Measurements from ENCODE around the gene PRSS50.
"Not testable (repeated sequence)": the region's sequence is repeated elsewhere in the genome, so short reads cannot be mapped to it uniquely, and the experiment has no call there.

Gene PRSS50

GRCh38 chr3:46717447-46718231 lies at the start of gene PRSS50:
Gene PRSS50, minus strand, starts transcription at chr3:46717869. Its CDS starts 45 bp downstream, at chr3:46717824.
- no peak within 1 kb of the TSS for H3K4me3 ChIP-seq (ENCODE audit: low read depth, low read length)
- no peak for DNase-seq (ENCODE audit: low read depth)

- no peak for DNase-seq (ENCODE audit: low read depth)
- no peak overlapping the region for H3K4me3 ChIP-seq (ENCODE audit: low read depth, low read length)
These were observed 46.5 kb upstream of the PRSS50 start for GRCh38 chr3:46764206-46764605.

- H3K4me3 ChIP-seq (ENCODE audit: low read depth, low read length) = no peak overlapping the region
- no peak for DNase-seq (ENCODE audit: low read depth)
These were observed 45.5 kb upstream of the PRSS50 start for GRCh38 chr3:46763178-46763577.

GRCh38 chr3:46759239-46760167 lies 41.8 kb upstream of the PRSS50 start:
- no peak for DNase-seq (ENCODE audit: low read depth)
- no peak overlapping the region for H3K4me3 ChIP-seq (ENCODE audit: low read depth, low read length)

GRCh38 chr3:46756642-46757041 lies 39.0 kb upstream of the PRSS50 start:
- H3K4me3 ChIP-seq (ENCODE audit: low read depth, low read length) = no peak overlapping the region
- no peak for DNase-seq (ENCODE audit: low read depth)

GRCh38 chr3:46755646-46756045 lies 38.0 kb upstream of the PRSS50 start:
- H3K4me3 ChIP-seq (ENCODE audit: low read depth, low read length) = no peak overlapping the region
- DNase-seq (ENCODE audit: low read depth) = no peak

GRCh38 chr3:46753127-46753526 lies 35.5 kb upstream of the PRSS50 start:
- not testable (repeated sequence) for DNase-seq (ENCODE audit: low read depth); H3K4me3 ChIP-seq (ENCODE audit: low read depth, low read length)

- H3K4me3 ChIP-seq (ENCODE audit: low read depth, low read length) = no peak overlapping the region
- DNase-seq (ENCODE audit: low read depth) = no peak
These were observed 32.9 kb upstream of the PRSS50 start for GRCh38 chr3:46750555-46751038.

- H3K4me3 ChIP-seq (ENCODE audit: low read depth, low read length) = no peak overlapping the region
- no peak for DNase-seq (ENCODE audit: low read depth)
These were observed 31.5 kb upstream of the PRSS50 start for GRCh38 chr3:46749129-46749528.

- no peak for DNase-seq (ENCODE audit: low read depth)
- no peak overlapping the region for H3K4me3 ChIP-seq (ENCODE audit: low read depth, low read length)
These were observed 30.5 kb upstream of the PRSS50 start for GRCh38 chr3:46748170-46748569.

- H3K4me3 ChIP-seq (ENCODE audit: low read depth, low read length) = no peak overlapping the region
- no peak for DNase-seq (ENCODE audit: low read depth)
These were observed 29.0 kb upstream of the PRSS50 start for GRCh38 chr3:46746711-46747110.

- DNase-seq (ENCODE audit: low read depth) = no peak
- no peak overlapping the region for H3K4me3 ChIP-seq (ENCODE audit: low read depth, low read length)
These were observed 25.4 kb upstream of the PRSS50 start for GRCh38 chr3:46742992-46743585.

GRCh38 chr3:46739565-46739964 lies 21.9 kb upstream of the PRSS50 start:
- DNase-seq (ENCODE audit: low read depth) = not testable (repeated sequence)

GRCh38 chr3:46737329-46737731 lies 19.7 kb upstream of the PRSS50 start:
- DNase-seq (ENCODE audit: low read depth) = no peak

More at GRCh38 chr3:46739565-46739964, 21.9 kb upstream of the PRSS50 start:
- not testable (repeated sequence) for H3K4me3 ChIP-seq (ENCODE audit: low read depth, low read length)

GRCh38 chr3:46736006-46736872 lies 18.6 kb upstream of the PRSS50 start:
- DNase-seq (ENCODE audit: low read depth) = no peak
- no peak overlapping the region for H3K4me3 ChIP-seq (ENCODE audit: low read depth, low read length)

More at GRCh38 chr3:46737329-46737731, 19.7 kb upstream of the PRSS50 start:
- H3K4me3 ChIP-seq (ENCODE audit: low read depth, low read length) = no peak overlapping the region

GRCh38 chr3:46734773-46735172 lies 17.1 kb upstream of the PRSS50 start:
- no peak for DNase-seq (ENCODE audit: low read depth)
- H3K4me3 ChIP-seq (ENCODE audit: low read depth, low read length) = no peak overlapping the region

- no peak for DNase-seq (ENCODE audit: low read depth)
- H3K4me3 ChIP-seq (ENCODE audit: low read depth, low read length) = no peak overlapping the region
These were observed 15.5 kb upstream of the PRSS50 start for GRCh38 chr3:46733026-46733800.

- no peak for DNase-seq (ENCODE audit: low read depth)
- no peak overlapping the region for H3K4me3 ChIP-seq (ENCODE audit: low read depth, low read length)
These were observed 14.1 kb upstream of the PRSS50 start for GRCh38 chr3:46731795-46732194.
